ENCODE results near the gene CENPT.
"Not testable (repeated sequence)": the region's sequence is repeated elsewhere in the genome, so short reads cannot be mapped to it uniquely, and the experiment has no call there.

DNA sequence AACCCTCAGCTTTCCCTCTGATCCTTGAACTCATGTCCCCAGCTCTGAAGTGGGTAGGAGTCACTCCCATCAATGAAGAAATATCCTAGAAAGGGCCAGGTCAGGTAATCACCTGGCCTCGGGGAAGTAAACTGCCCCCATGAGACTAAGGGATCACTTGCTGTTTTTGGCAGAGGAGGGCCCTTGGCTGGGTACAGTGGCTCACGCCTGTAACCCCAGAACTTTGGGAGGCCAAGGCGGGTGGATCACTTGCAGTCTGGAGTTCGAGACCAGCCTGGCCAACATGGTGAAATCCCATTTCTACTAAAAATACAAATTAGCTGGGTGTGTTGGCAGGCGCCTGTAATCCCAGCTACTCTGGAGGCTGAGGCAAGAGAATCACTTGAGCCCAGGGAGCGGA lies 16.6 kb upstream of the CENPT start:
- TF ChIP-seq, protein P1, sequence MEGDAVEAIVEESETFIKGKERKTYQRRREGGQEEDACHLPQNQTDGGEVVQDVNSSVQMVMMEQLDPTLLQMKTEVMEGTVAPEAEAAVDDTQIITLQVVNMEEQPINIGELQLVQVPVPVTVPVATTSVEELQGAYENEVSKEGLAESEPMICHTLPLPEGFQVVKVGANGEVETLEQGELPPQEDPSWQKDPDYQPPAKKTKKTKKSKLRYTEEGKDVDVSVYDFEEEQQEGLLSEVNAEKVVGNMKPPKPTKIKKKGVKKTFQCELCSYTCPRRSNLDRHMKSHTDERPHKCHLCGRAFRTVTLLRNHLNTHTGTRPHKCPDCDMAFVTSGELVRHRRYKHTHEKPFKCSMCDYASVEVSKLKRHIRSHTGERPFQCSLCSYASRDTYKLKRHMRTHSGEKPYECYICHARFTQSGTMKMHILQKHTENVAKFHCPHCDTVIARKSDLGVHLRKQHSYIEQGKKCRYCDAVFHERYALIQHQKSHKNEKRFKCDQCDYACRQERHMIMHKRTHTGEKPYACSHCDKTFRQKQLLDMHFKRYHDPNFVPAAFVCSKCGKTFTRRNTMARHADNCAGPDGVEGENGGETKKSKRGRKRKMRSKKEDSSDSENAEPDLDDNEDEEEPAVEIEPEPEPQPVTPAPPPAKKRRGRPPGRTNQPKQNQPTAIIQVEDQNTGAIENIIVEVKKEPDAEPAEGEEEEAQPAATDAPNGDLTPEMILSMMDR (IDR thresholded peaks at IDR 0.05) = not testable (repeated sequence)
- TF ChIP-seq POLR2A (IDR thresholded peaks at IDR 0.05) = not testable (repeated sequence)

Measured in body of pancreas (tissue), 4 donors.